ENCODE data around the gene SDHA.

GRCh38 chr5:174291-174600 lies 43.9 kb upstream of the SDHA start:
- TF ChIP-seq MAX (IDR thresholded peaks at IDR 0.05; ENCODE audit: low read depth, low read length) (no peak), CTCF (IDR thresholded peaks at IDR 0.05 in 2 of 3, conservative IDR thresholded peaks at IDR 0.05 in 1 of 3; ENCODE audit: control insufficient read depth in 2 of 3, extremely low read depth in 1 of 3, insufficient read depth in 1 of 3, low read depth in 3 of 3, low read length in 3 of 3) (no peak), EP300 (IDR thresholded peaks at IDR 0.05; ENCODE audit: borderline replicate concordance in 1 of 2, control insufficient read depth in 1 of 2, low read depth in 2 of 2, low read length in 2 of 2) (no peak), HDGF (IDR thresholded peaks at IDR 0.05) (no peak), BMI1 (IDR thresholded peaks at IDR 0.05; ENCODE audit: borderline replicate concordance) (no peak), POLR2AphosphoS5 (IDR thresholded peaks at IDR 0.05; ENCODE audit: low read length) (no peak), FOS (IDR thresholded peaks at IDR 0.05; ENCODE audit: borderline replicate concordance, extremely low read depth, insufficient read length) (no peak), NR2C2 (IDR thresholded peaks at IDR 0.05; ENCODE audit: borderline replicate concordance, control insufficient read depth, insufficient read length, low read depth) (no peak), POLR2A (IDR thresholded peaks at IDR 0.05; ENCODE audit: low read depth, low read length) (no peak), RAD21 (IDR thresholded peaks at IDR 0.05; ENCODE audit: insufficient read depth, low read depth, low read length) (no peak), ZSCAN29 (IDR thresholded peaks at IDR 0.05) (no peak), HDAC6 (IDR thresholded peaks at IDR 0.05; ENCODE audit: unreplicated experiment) (no peak), GABPA (IDR thresholded peaks at IDR 0.05; ENCODE audit: low read depth) (no peak)

All from GM12878 (cell line).